Embryonic facial prominence (tissue), 1 donor: ENCODE results near the gene YWHAE.
"Not testable (repeated sequence)": the region's sequence is repeated elsewhere in the genome, so short reads cannot be mapped to it uniquely, and the experiment has no call there.

ENCODE experiments used
- DNase-seq: peaks from one replicate; pipeline ENCODE4 v3.0.0-alpha.2; 2016; ENCODE audit errors: extremely low spot score

Gene YWHAE

DNA sequence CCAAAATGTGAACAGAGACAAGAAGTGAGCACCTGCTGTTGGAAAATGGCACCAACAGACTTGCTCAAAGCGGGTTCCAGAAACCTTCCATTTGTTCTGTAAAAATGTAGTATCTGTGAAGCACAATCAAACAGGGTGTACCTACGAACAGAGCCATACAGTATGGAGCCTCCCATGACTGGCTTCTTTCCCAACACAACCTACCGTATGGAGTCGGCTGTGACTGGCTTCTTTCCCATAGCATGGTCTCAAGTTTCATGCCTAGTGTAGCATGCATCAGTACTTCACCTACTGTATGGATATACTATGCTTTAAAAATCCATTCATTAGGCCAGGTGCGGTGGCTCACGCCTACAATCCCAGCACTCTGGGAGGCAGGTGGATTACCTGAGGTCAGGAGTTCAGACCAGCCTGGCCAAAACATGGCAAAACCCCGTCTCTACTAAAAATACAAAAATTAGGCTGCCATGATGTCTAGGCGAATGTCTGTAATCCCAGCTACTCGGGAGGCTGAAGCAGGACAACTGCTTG is 26.2 kb downstream of the YWHAE start:
- DNase-seq: no peak

DNA sequence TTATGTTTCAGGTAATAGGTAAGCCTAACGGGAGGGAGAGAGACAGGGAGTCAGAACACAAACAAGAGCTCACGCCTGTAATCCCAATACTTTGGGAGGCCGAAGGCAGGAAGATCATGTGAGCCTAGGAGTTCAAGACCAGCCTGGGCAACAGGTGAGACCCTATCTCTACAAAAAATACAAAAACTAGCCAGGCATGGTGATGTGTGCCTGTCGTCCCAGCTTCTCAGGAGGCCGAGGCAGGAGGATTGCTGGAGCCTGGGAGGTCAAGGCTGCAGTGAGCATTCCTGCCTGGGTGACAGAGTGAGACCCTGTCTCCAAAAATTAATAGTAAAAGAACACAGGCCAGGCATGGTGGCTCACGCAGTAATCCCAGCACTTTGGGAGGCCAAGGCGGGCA is 27.4 kb downstream of the YWHAE start:
- DNase-seq: no peak

- no peak for DNase-seq
Observed at GRCh38 chr17:1371893-1372590, 28.0 kb downstream of the YWHAE start.

DNA sequence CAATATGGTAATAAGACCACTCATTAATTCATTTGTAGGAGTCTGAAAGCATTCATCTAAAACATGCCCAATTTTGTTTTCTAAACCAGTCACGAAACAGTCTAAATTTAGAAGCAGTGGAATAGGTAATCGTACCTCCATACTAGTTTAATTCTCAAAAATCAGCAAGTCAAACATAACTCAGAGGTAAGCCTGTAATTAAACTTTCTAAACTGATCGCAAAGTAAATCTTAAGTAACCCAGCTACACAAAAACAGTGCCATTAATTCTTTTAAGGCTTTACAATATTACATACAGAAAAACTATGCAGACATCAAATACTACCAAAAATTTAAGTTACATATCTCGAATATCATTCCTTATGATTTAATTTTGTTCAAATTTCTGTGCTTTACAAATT is 31.4 kb downstream of the YWHAE start:
- DNase-seq: no peak

GRCh38 chr17:1367351-1367745 is 32.7 kb downstream of the YWHAE start:
- no peak for DNase-seq

DNA sequence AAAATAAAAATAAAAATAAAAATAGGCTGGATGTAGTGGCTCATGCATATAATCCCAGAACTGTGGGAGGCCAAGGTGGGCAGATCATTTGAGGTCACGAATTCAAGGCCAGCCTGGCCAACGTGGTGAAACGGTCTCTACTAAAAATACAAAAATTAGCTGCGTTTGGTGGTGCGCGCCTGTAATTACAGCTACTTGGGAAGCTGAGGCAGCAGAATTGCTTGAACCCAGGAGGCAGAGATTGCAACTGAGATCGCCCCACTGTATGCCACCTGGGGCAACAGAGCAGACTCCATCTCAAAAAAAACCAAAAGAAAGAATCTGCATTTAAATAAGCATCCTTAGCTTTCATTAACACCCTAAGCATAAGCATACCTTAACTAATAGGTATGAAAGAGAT is 33.8 kb downstream of the YWHAE start:
- DNase-seq: no peak

- DNase-seq: peak; percentile 46
Observed at GRCh38 chr17:1365445-1366039, 34.5 kb downstream of the YWHAE start.

DNA sequence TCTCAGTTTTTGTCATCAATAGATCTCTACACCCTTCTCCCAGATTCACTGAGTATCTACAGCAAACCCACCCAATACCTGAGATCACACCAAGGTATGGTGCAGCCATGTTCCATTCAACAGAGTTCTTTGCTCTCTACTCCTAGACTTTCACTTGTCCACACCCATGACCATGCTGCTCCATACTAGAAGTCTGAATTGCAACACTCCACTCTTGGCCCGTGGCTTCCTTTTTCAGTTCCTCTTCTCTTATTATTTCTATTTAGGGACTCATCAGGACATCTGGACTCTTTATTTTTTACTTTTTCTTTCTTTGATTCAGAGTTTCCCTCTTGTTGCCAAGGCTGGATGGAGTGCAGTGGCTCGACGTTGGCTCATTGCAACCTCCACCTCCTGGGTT is 37.1 kb downstream of the YWHAE start:
- DNase-seq: no peak

DNA sequence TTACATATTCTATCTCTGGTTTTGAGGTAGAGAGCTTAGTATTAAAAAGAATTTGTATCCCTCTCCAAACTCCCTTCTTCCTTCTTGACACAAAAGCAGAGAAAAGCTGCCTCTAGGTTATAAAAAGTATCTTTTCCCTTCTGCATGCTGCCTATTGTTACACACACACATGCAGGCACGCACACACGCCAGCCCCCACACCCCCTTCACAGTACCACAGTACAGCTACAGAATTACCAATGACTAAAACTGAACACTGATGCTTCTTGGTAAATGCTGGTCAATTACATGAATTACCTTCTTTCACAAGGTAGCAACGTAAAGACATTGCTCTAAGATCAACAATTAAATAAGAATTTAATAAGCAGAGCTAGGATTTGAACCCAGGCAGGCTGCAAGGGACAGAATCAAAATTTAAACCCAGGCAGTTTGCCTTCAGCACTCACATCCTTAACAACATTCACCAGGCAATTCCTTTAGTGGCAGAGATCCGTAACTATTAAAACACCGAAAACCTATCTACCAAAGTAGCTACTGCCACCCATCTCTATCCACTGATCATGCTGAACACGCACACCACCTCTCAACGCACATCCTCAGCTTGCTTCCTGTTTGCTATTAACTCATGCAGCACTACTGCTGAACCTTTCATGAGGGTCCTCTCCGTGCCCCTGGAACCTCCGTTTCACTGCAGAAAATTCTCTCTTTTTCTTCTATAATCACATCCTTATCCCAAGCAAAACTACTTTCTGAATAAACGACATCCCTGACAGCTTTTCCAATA is 37.8 kb downstream of the YWHAE start:
- DNase-seq: no peak

- no peak for DNase-seq
Observed at GRCh38 chr17:1360975-1361374, 39.0 kb downstream of the YWHAE start.

GRCh38 chr17:1360315-1360714 is 39.7 kb downstream of the YWHAE start:
- DNase-seq: not testable (repeated sequence)

GRCh38 chr17:1354030-1354429 is 46.0 kb downstream of the YWHAE start:
- DNase-seq: no peak

- DNase-seq: not testable (repeated sequence)
Observed at GRCh38 chr17:1352530-1352929, 47.5 kb downstream of the YWHAE start.

- no peak for DNase-seq
Observed at GRCh38 chr17:1351971-1352370, 48.1 kb downstream of the YWHAE start.

DNA sequence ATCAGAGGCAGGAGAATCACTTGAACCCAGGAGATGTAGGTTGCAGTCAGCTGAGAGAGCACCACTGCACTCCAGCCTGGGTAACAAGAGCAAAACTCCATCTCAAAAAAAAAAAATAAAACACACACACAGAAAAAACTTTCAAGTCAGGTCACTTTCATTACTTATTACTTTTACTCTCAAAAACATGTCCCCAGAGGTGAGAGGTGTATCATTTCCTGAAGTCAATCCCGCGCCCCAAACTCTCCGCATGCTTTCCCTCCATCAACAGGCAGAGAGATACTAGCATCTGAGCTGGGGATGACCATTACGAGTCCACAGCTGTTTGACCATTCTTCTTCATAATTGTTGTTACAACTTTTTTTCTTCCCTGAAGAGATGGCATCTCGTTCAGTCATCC is 48.7 kb downstream of the YWHAE start:
- DNase-seq: no peak

DNA sequence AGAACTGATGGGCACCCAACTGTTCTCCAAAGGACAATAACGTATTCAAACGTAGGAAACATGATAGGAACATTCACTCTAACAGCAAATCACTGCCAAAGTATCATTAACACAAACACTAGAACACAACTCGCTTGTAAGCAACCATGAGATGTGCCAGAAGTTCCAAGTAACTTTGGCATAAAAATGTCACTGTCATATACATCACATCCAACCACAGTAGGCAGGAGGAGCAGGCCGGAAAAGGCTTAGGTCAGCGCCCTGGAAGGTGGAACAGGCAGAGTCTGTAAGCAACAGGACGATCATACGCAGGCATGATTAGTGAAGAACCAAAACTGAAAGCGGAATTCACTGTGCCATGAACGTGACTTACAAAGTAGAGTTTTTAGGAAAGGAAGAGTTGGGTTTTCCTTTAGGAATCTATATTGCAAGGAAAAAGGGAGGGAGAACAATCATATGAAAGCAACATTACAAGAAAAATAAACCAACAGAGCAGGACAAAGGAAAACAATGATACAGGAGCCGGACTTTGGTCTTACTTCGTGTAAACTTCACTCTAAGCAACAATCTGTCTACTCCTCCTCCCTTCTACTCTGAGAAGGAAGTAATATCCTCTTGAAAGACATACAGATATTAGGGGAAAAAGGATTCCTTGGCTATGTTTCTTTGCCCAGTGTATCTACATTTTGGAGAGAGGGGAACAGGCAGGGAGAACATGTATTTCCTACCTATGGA is 52.3 kb downstream of the YWHAE start:
- DNase-seq: no peak

- DNase-seq: no peak
Observed at GRCh38 chr17:1344521-1344920, 55.5 kb downstream of the YWHAE start.

- no peak for DNase-seq
Observed at GRCh38 chr17:1343554-1343953, 56.5 kb downstream of the YWHAE start.

DNA sequence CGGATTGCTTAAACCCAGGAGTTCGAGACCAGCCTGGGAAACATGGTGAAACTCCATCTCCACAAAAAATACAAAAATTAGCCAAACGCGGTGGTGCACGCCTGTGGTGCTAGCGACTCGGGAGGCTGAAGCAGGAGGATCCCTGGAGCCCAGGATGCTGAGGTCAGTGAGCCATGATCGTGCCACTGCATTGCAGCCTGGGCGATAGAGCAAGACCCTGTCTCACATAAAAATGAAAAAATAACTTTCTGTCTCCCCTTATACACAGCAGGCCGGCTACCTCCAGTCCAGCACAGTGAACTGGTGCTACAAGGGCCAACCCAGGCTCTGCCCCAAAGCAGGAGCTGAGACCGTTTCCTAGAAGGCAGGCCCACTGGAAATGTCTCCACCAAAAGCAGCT is 59.7 kb downstream of the YWHAE start:
- DNase-seq: no peak

GRCh38 chr17:1331708-1332107 is 68.3 kb downstream of the YWHAE start:
- DNase-seq: no peak

DNA sequence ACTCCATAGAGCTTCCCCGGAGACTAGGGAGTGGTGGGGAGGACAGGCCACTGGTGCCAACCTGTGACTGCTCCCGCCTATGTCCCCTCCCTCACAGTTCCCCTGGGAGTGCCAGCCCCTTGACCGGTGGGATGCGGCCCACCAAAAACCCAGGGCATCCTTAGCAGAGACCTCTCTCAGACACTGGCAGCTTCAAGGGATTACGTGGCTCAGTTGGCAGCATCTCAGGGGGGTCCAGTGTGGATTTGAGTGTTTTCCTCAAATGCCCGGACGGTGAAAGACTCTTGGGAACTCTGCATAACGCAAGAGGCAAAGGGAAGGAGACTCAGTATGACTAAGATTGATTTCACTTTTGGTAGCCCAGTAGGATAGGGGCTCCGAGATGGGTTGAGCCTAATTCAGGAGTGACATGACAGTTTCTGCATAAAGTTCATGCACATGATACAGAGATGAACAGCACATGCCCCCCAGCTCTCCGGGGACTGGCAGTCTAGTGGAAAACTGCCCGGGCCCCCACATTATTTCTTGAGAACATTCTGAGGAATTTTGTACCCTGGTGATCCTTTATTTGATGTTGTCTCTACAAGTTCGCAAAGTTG is 70.2 kb downstream of the YWHAE start:
- no peak for DNase-seq

DNA sequence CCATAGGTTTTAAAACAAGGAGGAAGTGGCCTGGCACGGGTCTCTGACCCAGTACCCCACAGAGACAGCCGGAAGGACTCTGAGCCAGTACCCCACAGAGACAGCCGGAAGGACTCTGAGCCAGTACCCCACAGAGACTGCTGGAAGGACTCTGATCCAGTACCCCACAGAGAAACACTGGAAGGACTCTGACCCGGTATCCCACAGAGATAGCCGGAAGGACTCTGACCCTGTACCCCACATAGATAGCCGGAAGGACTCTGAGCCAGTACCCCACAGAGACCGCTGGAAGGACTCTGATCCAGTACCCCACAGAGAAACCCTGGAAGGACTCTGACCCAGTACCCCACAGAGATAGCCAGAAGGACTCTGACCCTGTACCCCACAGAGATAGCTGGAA is 71.6 kb downstream of the YWHAE start:
- DNase-seq: no peak
